ENCODE measurements around the gene ROBO4. TPM values are rescaled to one million over a fixed set of nuclear protein-coding genes. Genes with fewer than 3 reads are reported as not detected.

ROBO4 gene
- total and polyA plus RNA-seq, 4 donors: 27.3 to 52.1 (median 41.9) TPM

- ATAC-seq (ENCODE audit: insufficient read depth, low FRiP score) (no peak), DNase-seq (no peak)
- Histone ChIP-seq H3K36me3 (ENCODE audit: control insufficient read depth in 4 of 4, insufficient read depth in 4 of 4, low read length in 4 of 4) (peaks cover 0 to 2% (median 0%) of the 10 kb centered on the region in 4 donors), H3K9me3 (ENCODE audit: control insufficient read depth in 4 of 4, insufficient read depth in 3 of 4, low read length in 3 of 4) (no peaks in the 10 kb centered on the region), H3K9ac (ENCODE audit: insufficient read depth in 1 of 2, low read length in 2 of 2) (no peak overlapping the region), H3K27ac (ENCODE audit: low read depth in 1 of 2, low read length in 1 of 2) (peak overlapping the region in 1 of 2 donors; percentile 33), H3K4me1 (ENCODE audit: control insufficient read depth in 5 of 5, insufficient read depth in 5 of 5, low read length in 5 of 5) (peaks cover 0 to 17% (median 0%) of the 10 kb centered on the region in 5 donors), H3K27me3 (ENCODE audit: control insufficient read depth in 3 of 3, insufficient read depth in 3 of 3, low read length in 2 of 3) (no peaks in the 10 kb centered on the region), H3K4me3 (no peak overlapping the region)
- 70 to 80% methylated on average over 5 of the region's 5 CpGs for WGBS, 2 donors
- TF ChIP-seq CTCF (IDR thresholded peaks at IDR 0.05; ENCODE audit: control extremely low read depth, extremely low read depth): no peak
Observed at GRCh38 chr11:124884869-124885479, 12.7 kb downstream of the ROBO4 start.

GRCh38 chr11:124884340-124884739 lies 13.3 kb downstream of the ROBO4 start:
- TF ChIP-seq CTCF (IDR thresholded peaks at IDR 0.05; ENCODE audit: control extremely low read depth, extremely low read depth): no peak
- ATAC-seq (ENCODE audit: insufficient read depth, low FRiP score) (no peak), DNase-seq (no peak)
- Histone ChIP-seq H3K4me1 (ENCODE audit: control insufficient read depth in 5 of 5, insufficient read depth in 5 of 5, low read length in 5 of 5) (peaks cover 0 to 17% (median 0%) of the 10 kb centered on the region in 5 donors), H3K27me3 (ENCODE audit: control insufficient read depth in 3 of 3, insufficient read depth in 3 of 3, low read length in 2 of 3) (no peaks in the 10 kb centered on the region), H3K27ac (ENCODE audit: low read depth in 1 of 2, low read length in 1 of 2) (peak overlapping the region in 1 of 2 donors; percentile 33), H3K4me3 (no peak overlapping the region), H3K9me3 (ENCODE audit: control insufficient read depth in 4 of 4, insufficient read depth in 3 of 4, low read length in 3 of 4) (no peaks in the 10 kb centered on the region), H3K9ac (ENCODE audit: insufficient read depth in 1 of 2, low read length in 2 of 2) (no peak overlapping the region), H3K36me3 (ENCODE audit: control insufficient read depth in 4 of 4, insufficient read depth in 4 of 4, low read length in 4 of 4) (peaks cover 0 to 2% (median 0%) of the 10 kb centered on the region in 4 donors)
- WGBS, 2 donors: 69 to 82% methylated on average over 1 of the region's 1 CpG

- DNase-seq (no peak), ATAC-seq (ENCODE audit: insufficient read depth, low FRiP score) (no peak)
- WGBS, 2 donors: 58 to 69% methylated on average over 11 of the region's 11 CpGs
- no peak overlapping the region for H3K4me3 ChIP-seq
- TF ChIP-seq CTCF (IDR thresholded peaks at IDR 0.05; ENCODE audit: control extremely low read depth, extremely low read depth): no peak
- H3K27ac ChIP-seq (ENCODE audit: low read depth in 1 of 2, low read length in 1 of 2): peak overlapping the region in 1 of 2 donors; percentile 76
- H3K4me1 ChIP-seq (ENCODE audit: control insufficient read depth in 5 of 5, insufficient read depth in 5 of 5, low read length in 5 of 5): peaks cover 0 to 26% (median 0%) of the 10 kb centered on the region in 5 donors
- no peak overlapping the region for H3K9ac ChIP-seq (ENCODE audit: insufficient read depth in 1 of 2, low read length in 2 of 2)
- H3K36me3 ChIP-seq (ENCODE audit: control insufficient read depth in 4 of 4, insufficient read depth in 4 of 4, low read length in 4 of 4): peaks cover 0 to 2% (median 0%) of the 10 kb centered on the region in 4 donors
- H3K27me3 ChIP-seq (ENCODE audit: control insufficient read depth in 3 of 3, insufficient read depth in 3 of 3, low read length in 2 of 3): no peaks in the 10 kb centered on the region
- no peaks in the 10 kb centered on the region for H3K9me3 ChIP-seq (ENCODE audit: control insufficient read depth in 4 of 4, insufficient read depth in 3 of 4, low read length in 3 of 4)
Observed at GRCh38 chr11:124882339-124883071, 15.2 kb downstream of the ROBO4 start.

Data from lung (tissue), 12 donors.